AG09319 (cell line): ENCODE results near the gene LPIN1.
"Not testable (repeated sequence)": the region's sequence is repeated elsewhere in the genome, so short reads cannot be mapped to it uniquely, and the experiment has no call there.

Experiments used
- DNase-seq: peaks from one replicate; pipeline ENCODE4 v3.0.0-alpha.2; 2010; ENCODE audit warnings: low read depth; ENCODE audit errors: extremely low read depth
- CTCF ChIP-seq: IDR thresholded peaks from 2 replicates; pipeline ENCODE4 v1.5.1; 2011; ENCODE audit warnings: low read depth, mild to moderate bottlenecking, inconsistent platforms, low read length, moderate library complexity

The LPIN1 gene

GRCh38 chr2:11853197-11853588 is 106.8 kb downstream of the LPIN1 start:
- TF ChIP-seq CTCF: no peak
- no peak for DNase-seq

GRCh38 chr2:11855064-11855760 is 108.8 kb downstream of the LPIN1 start:
- DNase-seq: no peak
- TF ChIP-seq CTCF: no peak

- TF ChIP-seq CTCF: no peak
- no peak for DNase-seq
These were observed 109.7 kb downstream of the LPIN1 start for GRCh38 chr2:11856095-11856494.

GRCh38 chr2:11858883-11859282 is 112.5 kb downstream of the LPIN1 start:
- DNase-seq: no peak

GRCh38 chr2:11859975-11860374 is 113.5 kb downstream of the LPIN1 start:
- DNase-seq: not testable (repeated sequence)

More at GRCh38 chr2:11858883-11859282, 112.5 kb downstream of the LPIN1 start:
- no peak for TF ChIP-seq CTCF

GRCh38 chr2:11861044-11861443 is 114.6 kb downstream of the LPIN1 start:
- TF ChIP-seq CTCF: no peak
- DNase-seq: no peak

GRCh38 chr2:11862049-11862448 is 115.6 kb downstream of the LPIN1 start:
- no peak for TF ChIP-seq CTCF
- no peak for DNase-seq

GRCh38 chr2:11863103-11863502 is 116.7 kb downstream of the LPIN1 start:
- no peak for DNase-seq
- TF ChIP-seq CTCF: no peak
